Measurements from ENCODE around the gene MT1G.

DNA sequence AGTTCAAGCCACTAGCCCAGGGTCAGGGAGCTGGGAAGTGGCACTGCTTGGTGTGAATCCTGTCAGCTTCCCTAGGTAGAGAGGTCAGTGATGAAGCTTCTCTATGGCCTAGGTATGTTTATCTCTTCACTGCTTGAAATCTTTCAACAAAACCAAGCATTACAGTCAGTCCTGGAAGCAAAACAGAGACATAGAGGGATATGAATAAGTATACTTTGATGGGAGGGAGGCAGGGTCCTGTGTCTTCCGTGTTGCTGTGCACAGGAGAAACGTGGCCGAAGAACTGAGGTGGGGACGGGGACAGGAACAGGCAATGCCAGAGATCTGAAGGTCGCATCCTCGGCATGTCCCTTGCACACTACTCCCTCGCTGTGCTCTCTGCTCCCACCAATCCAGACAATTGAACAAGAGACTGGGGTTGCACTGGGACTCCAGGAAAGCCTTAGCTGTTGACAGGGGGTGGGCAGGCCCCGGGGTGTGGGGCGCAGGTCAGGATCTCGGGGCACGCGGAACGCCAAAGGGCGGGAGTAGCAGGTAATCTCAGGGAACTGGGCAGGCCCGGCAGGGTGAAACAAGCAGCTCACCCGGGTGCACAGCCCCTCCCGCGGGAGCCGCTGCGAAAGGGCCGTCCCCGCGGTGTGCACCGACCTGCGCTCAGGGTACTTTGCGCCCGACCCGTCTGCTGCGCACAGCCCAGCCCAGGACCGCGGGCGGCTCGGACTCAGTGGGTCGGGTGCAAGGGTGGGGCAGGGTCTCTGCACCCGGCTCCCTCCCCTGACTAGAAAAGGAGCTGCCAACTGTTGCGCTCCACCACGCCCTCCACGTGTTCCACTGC, 1.4 kb upstream of the MT1G start, which contains the start of gene MT1H:
- no peak for TF ChIP-seq ZNF302 (tag by site-specific recombination; IDR thresholded peaks at IDR 0.05; ENCODE audit: low read depth)
- TF ChIP-seq CTCF (tag by site-specific recombination; IDR thresholded peaks at IDR 0.05), result no peak
